ENCODE results near the gene LRP2. TPM values are rescaled to one million over a fixed set of nuclear protein-coding genes. Genes with fewer than 3 reads are reported as not detected.
A peak's percentile ranks its signal among the peaks of the same experiment; 100 is the strongest.
"Not testable (repeated sequence)": the region's sequence is repeated elsewhere in the genome, so short reads cannot be mapped to it uniquely, and the experiment has no call there.

LRP2 gene
- polyA plus RNA-seq, 3 donors: not detected

- Mint-ChIP-seq H3K27ac (no peak overlapping the region), H3K27me3 (ENCODE audit: low read depth in 3 of 3) (peaks cover 3 to 7% (median 6%) of the 10 kb centered on the region in 3 donors), H3K4me1 (no peaks in the 10 kb centered on the region), H3K4me3 (no peak overlapping the region), H3K36me3 (no peaks in the 10 kb centered on the region), H3K9me3 (peaks cover 0 to 3% (median 0%) of the 10 kb centered on the region in 7 donors)
- whole genome bisulfite sequencing (ENCODE audit: insufficient coverage): 100% methylated on average over 3 of the region's 6 CpGs
- Histone ChIP-seq H3K4me2 (replicated peaks; ENCODE audit: extremely low read depth, low read length, poor library complexity, severe bottlenecking) (no peak overlapping the region), H3K9ac (ENCODE audit: insufficient read depth, low read length, poor library complexity, severe bottlenecking) (no peak overlapping the region), H3K36me3 (replicated peaks in 1 of 2; ENCODE audit: control insufficient read depth in 1 of 2, insufficient read depth in 2 of 2, low read length in 2 of 2) (no peaks in the 10 kb centered on the region), H4K20me1 (ENCODE audit: insufficient read depth, low read length) (no peaks in the 10 kb centered on the region), H3K4me1 (ENCODE audit: control insufficient read depth in 1 of 2, insufficient read depth in 2 of 2, low read length in 2 of 2) (no peaks in the 10 kb centered on the region), H3K27me3 (ENCODE audit: control insufficient read depth in 2 of 2, insufficient read depth in 2 of 2, low read length in 2 of 2) (no peaks in the 10 kb centered on the region), H3K79me2 (ENCODE audit: insufficient read depth, low read length) (no peaks in the 10 kb centered on the region), H3K9me3 (replicated peaks in 1 of 2; ENCODE audit: control insufficient read depth in 1 of 2, insufficient read depth in 1 of 2, low read length in 2 of 2) (no peaks in the 10 kb centered on the region), H2AFZ (ENCODE audit: insufficient read depth, low read depth, low read length, poor library complexity, severe bottlenecking) (no peak overlapping the region), H3K4me3 (replicated peaks in 1 of 3; ENCODE audit: low read depth in 2 of 3, low read length in 3 of 3) (no peak overlapping the region), H3K27ac (ENCODE audit: low read depth in 1 of 2, low read length in 2 of 2) (no peak overlapping the region)
- TF ChIP-seq CTCF (IDR thresholded peaks at IDR 0.05): no peak
- no peak for DNase-seq
- intact Hi-C loops (cut with micrococcal nuclease): no loop called here
Measured at GRCh38 chr2:169320561-169320960, 41.8 kb downstream of the LRP2 start.

- Histone ChIP-seq H2AFZ (ENCODE audit: insufficient read depth, low read depth, low read length, poor library complexity, severe bottlenecking) (no peak overlapping the region), H3K9ac (ENCODE audit: insufficient read depth, low read length, poor library complexity, severe bottlenecking) (no peak overlapping the region), H3K4me1 (ENCODE audit: control insufficient read depth in 1 of 2, insufficient read depth in 2 of 2, low read length in 2 of 2) (no peaks in the 10 kb centered on the region), H3K27me3 (ENCODE audit: control insufficient read depth in 2 of 2, insufficient read depth in 2 of 2, low read length in 2 of 2) (no peaks in the 10 kb centered on the region), H3K9me3 (replicated peaks in 1 of 2; ENCODE audit: control insufficient read depth in 1 of 2, insufficient read depth in 1 of 2, low read length in 2 of 2) (no peaks in the 10 kb centered on the region), H3K36me3 (replicated peaks in 1 of 2; ENCODE audit: control insufficient read depth in 1 of 2, insufficient read depth in 2 of 2, low read length in 2 of 2) (no peaks in the 10 kb centered on the region), H3K4me2 (replicated peaks; ENCODE audit: extremely low read depth, low read length, poor library complexity, severe bottlenecking) (no peak overlapping the region), H3K79me2 (ENCODE audit: insufficient read depth, low read length) (no peaks in the 10 kb centered on the region), H3K4me3 (replicated peaks in 1 of 3; ENCODE audit: low read depth in 2 of 3, low read length in 3 of 3) (no peak overlapping the region), H3K27ac (ENCODE audit: low read depth in 1 of 2, low read length in 2 of 2) (no peak overlapping the region), H4K20me1 (ENCODE audit: insufficient read depth, low read length) (no peaks in the 10 kb centered on the region)
- H3K27me3 Mint-ChIP-seq (ENCODE audit: low read depth in 3 of 3): peaks cover 0 to 4% (median 0%) of the 10 kb centered on the region in 3 donors
- H3K36me3 Mint-ChIP-seq: no peaks in the 10 kb centered on the region
- no peak for TF ChIP-seq CTCF (IDR thresholded peaks at IDR 0.05)
- no peak overlapping the region for H3K4me3 Mint-ChIP-seq
- 97% methylated on average over 3 of the region's 3 CpGs for WGBS (ENCODE audit: insufficient coverage)
- peaks cover 0 to 11% (median 4%) of the 10 kb centered on the region in 7 donors for H3K9me3 Mint-ChIP-seq
- intact Hi-C loops (cut with micrococcal nuclease): no loop called here
- H3K4me1 Mint-ChIP-seq: no peaks in the 10 kb centered on the region
- no peak for DNase-seq
- H3K27ac Mint-ChIP-seq: peak overlapping the region in 1 of 7 donors; percentile 2
Measured at GRCh38 chr2:169315357-169315756, 47.0 kb downstream of the LRP2 start.

GRCh38 chr2:169308349-169308748 is 54.0 kb downstream of the LRP2 start:
- intact Hi-C loops (cut with micrococcal nuclease); H2AFZ ChIP-seq (ENCODE audit: insufficient read depth, low read depth, low read length, poor library complexity, severe bottlenecking); H3K27ac Mint-ChIP-seq; H3K9me3 ChIP-seq (replicated peaks in 1 of 2; ENCODE audit: control insufficient read depth in 1 of 2, insufficient read depth in 1 of 2, low read length in 2 of 2); DNase-seq; H3K27ac ChIP-seq (ENCODE audit: low read depth in 1 of 2, low read length in 2 of 2); H4K20me1 ChIP-seq (ENCODE audit: insufficient read depth, low read length); H3K27me3 Mint-ChIP-seq (ENCODE audit: low read depth in 3 of 3); H3K27me3 ChIP-seq (ENCODE audit: control insufficient read depth in 2 of 2, insufficient read depth in 2 of 2, low read length in 2 of 2); H3K4me3 Mint-ChIP-seq; H3K4me1 ChIP-seq (ENCODE audit: control insufficient read depth in 1 of 2, insufficient read depth in 2 of 2, low read length in 2 of 2); H3K4me2 ChIP-seq (replicated peaks; ENCODE audit: extremely low read depth, low read length, poor library complexity, severe bottlenecking); H3K36me3 ChIP-seq (replicated peaks in 1 of 2; ENCODE audit: control insufficient read depth in 1 of 2, insufficient read depth in 2 of 2, low read length in 2 of 2); H3K79me2 ChIP-seq (ENCODE audit: insufficient read depth, low read length); H3K4me1 Mint-ChIP-seq; H3K9ac ChIP-seq (ENCODE audit: insufficient read depth, low read length, poor library complexity, severe bottlenecking); H3K36me3 Mint-ChIP-seq; H3K4me3 ChIP-seq (replicated peaks in 1 of 3; ENCODE audit: low read depth in 2 of 3, low read length in 3 of 3): not testable (repeated sequence)
- peaks cover 4 to 10% (median 7%) of the 10 kb centered on the region in 7 donors for H3K9me3 Mint-ChIP-seq
- no CpG with 5 or more reads among the region's 5 CpGs for WGBS (ENCODE audit: insufficient coverage)
